Measurements from ENCODE around the gene GRIN3B.
"Not testable (repeated sequence)": the region's sequence is repeated elsewhere in the genome, so short reads cannot be mapped to it uniquely, and the experiment has no call there.

The GRIN3B gene

GRCh38 chr19:1020868-1021425 lies 20.7 kb downstream of the GRIN3B start, which contains the start of gene TMEM259:
Gene TMEM259, minus strand, starts transcription at chr19:1021123. Its CDS starts 127 bp downstream, at chr19:1020996.
- peak; percentile 93 for DNase-seq

- not testable (repeated sequence) for DNase-seq
Observed at GRCh38 chr19:1023883-1024188, 23.6 kb downstream of the GRIN3B start.

- not testable (repeated sequence) for DNase-seq
Observed at GRCh38 chr19:1025080-1025479, 24.9 kb downstream of the GRIN3B start.

GRCh38 chr19:1025960-1026782 lies 26.0 kb downstream of the GRIN3B start, which contains the start of gene CNN2:
Gene CNN2, plus strand, starts transcription at chr19:1026608. Its CDS starts 54 bp downstream, at chr19:1026662.
- DNase-seq, result peak; percentile 5

- no peak for DNase-seq
Observed at GRCh38 chr19:1026783-1027649, 26.8 kb downstream of the GRIN3B start.

DNA sequence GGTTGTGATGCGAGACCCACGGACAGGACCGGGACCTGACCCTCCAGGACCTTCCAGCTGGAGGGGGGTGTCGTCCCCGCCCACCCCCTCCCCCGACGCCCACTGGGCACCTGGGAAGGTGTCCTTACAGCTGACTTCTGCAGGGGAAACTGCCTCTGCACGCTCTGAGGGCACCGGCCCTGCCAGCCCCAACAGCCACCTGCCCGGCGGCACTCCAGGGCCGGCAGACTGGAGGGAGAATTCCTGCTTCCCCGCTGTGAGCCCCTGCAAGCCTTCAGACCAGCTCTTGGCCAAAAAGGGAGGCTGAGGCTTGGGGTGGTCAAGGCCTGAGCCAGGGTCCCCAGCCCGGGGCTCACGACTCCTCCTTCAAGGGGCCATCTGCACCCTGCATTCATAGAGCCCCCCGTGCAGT lies 27.4 kb downstream of the GRIN3B start:
- no peak for DNase-seq

DNA sequence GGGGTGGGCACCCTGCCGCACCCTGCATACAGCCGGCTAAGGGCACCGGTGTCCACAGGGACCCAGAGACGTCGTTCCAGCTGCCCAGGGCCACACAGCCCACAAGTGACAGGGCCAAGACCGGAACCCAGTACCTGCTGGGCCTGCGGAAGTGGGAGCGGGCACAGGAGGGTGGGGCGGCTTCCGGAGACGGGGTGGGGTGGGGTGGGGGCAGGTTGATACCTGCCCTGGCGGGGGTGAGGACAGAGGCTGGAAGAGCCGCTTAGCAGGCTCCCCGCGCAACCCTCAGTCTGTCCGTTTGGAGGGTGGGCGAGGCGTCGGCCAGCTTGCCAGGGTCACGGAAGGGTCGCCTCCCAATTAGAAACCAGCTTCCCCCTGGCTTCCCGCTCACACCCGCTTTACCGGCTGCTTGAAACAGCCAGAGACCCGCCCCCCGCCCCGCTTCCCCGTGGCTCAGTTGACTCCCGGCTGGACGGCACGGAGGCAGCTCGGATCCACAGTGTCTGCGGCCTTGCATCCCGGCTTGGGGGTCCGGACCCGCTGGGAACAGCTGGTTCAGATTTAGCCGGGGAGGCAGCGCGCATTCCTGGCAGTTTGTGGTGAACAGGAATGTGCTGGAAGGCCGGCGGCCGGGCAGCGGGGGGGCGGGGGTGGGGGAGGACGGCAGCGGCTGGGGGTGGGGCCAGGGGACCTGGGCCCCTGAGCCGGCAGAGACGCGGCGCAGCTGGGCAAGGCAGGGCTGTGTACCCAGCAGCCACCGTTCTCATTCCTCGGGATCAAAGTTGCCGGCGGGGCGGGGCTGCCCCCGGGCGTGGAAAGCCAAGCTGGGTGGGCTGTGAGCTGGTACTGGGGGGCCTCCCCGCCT lies 28.1 kb downstream of the GRIN3B start:
- DNase-seq, result no peak

- no peak for DNase-seq
Observed at GRCh38 chr19:1032264-1032867, 32.1 kb downstream of the GRIN3B start.

DNA sequence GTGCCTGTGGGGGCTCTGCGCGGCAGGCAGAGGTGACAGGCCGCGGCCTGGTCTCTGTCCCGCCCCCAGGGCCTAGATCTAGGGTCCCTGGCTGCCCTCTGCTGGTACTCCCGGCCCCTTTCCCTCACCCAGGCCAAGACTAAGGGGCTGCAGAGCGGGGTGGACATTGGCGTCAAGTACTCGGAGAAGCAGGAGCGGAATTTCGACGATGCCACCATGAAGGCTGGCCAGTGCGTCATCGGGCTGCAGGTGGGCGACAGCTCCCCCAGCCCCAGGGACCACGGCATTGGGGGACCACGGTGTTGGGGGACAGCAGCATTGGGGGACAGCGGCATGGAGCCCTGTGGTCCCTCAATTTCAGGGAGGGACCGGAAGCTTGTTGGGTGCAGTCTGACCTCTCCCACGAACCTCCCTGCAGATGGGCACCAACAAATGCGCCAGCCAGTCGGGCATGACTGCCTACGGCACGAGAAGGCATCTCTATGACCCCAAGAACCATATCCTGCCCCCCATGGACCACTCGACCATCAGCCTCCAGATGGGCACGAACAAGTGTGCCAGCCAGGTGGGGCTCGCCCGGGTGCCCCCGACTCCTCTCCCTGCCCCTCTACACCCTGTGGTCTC lies 35.9 kb downstream of the GRIN3B start:
- no peak for DNase-seq

- DNase-seq, result no peak
Observed at GRCh38 chr19:1037621-1038064, 37.4 kb downstream of the GRIN3B start.

GRCh38 chr19:1038978-1039645 lies 38.9 kb downstream of the GRIN3B start:
- no peak for DNase-seq

DNA sequence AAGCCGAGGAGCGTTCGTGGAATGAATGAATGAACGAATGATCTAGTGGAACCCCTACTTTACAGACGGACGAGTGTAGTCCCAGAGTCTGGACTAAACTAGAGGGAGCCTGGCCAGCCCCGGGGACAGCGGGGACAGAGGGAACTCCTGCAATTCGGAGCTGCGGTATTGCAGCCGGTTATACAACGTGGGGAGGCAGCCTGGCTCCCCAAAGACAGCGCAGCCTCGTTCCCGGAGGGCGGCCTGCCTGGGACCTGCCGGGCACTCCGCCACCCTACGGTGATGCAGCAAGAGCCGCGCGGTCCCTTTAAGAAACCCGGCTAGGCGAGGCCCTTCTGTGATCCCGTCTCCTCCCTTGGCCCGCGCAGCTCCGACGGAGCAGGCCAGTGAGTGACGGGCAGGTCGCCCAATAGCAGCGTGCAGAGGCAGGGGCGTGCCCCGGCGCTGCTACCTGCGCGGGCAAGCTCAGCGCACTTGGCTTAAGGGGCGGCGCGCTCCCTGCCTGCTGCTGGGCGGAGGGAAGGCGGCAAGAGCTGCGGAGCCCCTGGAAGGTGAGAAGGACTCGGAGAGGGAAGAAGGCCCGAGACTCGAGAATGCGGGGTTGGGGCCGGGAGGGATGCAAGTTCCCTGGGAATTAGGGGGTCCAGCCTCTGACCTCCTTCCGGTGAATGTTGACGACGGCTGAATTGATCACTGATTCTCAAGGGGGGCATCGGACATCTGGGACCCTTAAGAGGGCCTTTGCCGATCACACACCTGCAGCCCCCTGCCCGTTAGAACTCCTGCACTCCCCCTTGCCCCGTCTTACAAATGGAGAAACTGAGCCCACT lies 39.6 kb downstream of the GRIN3B start, which contains the start of gene ABCA7:
Gene ABCA7, plus strand, starts transcription at position 462 of the 830 bp plus-strand sequence. CDS start 1,255 bp downstream, outside the sequence.
- DNase-seq, result peak; percentile 90

- DNase-seq, result peak; percentile 56
Observed at GRCh38 chr19:1040476-1041271, 40.5 kb downstream of the GRIN3B start.

DNA sequence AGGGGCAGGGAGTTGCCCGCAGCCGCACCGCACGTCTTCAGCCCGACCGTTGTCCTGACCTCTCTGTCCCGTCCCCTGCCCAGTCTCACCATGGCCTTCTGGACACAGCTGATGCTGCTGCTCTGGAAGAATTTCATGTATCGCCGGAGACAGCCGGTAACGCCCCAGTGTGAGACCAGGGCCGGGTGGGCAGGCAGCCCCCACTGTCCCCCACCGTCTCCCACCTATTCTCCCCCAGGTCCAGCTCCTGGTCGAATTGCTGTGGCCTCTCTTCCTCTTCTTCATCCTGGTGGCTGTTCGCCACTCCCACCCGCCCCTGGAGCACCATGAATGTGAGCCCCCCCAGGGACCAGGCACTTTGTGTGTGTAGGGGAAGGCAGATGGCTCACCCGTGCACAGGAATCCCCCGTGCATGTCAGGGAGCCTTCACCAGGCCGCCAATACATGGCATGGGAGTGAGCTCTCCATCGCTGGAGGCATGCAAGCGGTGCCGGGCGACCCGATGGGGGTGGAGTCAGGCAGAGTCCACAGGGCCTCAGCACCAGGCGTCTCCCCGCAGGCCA lies 41.1 kb downstream of the GRIN3B start:
- DNase-seq, result no peak

GRCh38 chr19:1041835-1042685 lies 41.8 kb downstream of the GRIN3B start:
- no peak for DNase-seq

- DNase-seq, result no peak
Observed at GRCh38 chr19:1042689-1043511, 42.7 kb downstream of the GRIN3B start.

DNA sequence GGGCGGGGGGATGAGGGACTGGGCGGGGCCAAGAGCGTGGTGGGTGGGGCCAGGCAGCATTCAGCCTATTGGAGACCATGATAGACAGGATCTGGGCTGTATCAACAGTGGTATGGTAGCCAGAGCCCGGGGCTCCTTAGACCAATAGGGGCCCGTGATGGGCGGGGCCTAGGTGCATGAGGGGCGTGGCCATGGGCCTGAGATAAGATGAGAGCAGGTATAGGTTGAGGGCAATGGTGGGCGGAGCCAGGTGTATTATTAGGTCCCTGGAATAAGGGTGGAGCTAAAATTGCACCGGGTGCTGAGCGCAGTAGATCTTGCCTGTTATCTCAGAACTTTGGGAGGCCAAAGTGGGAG lies 45.0 kb downstream of the GRIN3B start:
- DNase-seq, result no peak
